GM21619 (cell line): ENCODE data around the gene CDCA5.

Experiments used
- ATAC-seq: cut with Tn5 transposase; IDR thresholded peaks from one replicate; pipeline ENCODE4 v1.9.1; 2021; ENCODE audit not compliant: unreplicated experiment

Gene CDCA5

GRCh38 chr11:65047581-65048422 is 36.0 kb downstream of the CDCA5 start:
- ATAC-seq: no peak

- ATAC-seq: no peak
Observed at GRCh38 chr11:65045728-65046127, 38.1 kb downstream of the CDCA5 start.

DNA sequence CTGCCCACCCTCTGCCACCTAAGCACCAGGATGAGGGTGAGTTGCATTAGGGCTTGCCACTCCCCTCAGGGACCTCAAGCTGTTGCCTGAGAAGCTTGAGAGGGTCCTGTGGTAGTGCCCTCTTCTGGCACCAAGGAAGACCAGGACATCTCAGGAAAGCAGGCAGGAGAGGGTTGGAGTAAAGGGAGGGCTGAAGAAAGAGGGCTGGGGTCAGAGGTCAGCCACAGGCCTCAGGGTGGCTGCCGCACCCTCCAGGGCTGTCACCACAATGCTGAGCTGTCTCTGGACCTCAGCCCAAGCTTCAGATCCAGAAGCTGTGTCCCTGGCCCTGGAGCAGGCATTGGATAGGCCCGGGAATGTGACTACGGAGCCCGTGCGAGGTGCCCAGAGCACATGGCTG is 38.8 kb downstream of the CDCA5 start:
- no peak for ATAC-seq

DNA sequence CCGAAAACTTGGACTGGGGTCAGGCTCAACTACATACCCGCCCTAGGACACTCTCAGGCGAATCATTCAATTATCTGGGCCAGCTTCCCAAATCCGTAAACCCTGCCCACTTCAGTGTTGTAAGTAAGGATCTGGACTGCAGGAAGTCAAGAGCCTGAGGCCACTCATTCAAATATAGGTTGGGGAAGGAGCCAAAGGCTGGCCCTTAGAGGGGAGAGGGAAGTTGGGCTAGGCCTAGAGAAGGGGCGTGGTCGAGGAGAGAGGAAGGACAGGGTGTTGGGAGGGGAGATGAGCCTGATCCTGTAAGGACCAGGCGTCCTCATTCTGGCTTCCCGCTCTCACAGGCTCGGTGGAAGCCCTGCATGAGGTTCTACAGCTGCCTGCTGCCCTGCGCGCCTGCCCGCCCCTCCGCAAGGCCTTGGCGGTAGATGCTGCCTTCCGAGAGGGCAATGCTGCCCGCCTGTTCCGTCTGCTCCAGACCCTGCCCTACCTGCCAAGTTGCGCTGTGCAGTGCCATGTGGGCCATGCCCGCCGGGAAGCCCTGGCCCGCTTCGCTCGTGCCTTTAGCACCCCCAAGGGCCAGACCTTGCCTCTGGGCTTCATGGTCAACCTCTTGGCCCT is 39.8 kb downstream of the CDCA5 start:
- no peak for ATAC-seq

GRCh38 chr11:65042891-65043290 is 40.9 kb downstream of the CDCA5 start:
- ATAC-seq: no peak

DNA sequence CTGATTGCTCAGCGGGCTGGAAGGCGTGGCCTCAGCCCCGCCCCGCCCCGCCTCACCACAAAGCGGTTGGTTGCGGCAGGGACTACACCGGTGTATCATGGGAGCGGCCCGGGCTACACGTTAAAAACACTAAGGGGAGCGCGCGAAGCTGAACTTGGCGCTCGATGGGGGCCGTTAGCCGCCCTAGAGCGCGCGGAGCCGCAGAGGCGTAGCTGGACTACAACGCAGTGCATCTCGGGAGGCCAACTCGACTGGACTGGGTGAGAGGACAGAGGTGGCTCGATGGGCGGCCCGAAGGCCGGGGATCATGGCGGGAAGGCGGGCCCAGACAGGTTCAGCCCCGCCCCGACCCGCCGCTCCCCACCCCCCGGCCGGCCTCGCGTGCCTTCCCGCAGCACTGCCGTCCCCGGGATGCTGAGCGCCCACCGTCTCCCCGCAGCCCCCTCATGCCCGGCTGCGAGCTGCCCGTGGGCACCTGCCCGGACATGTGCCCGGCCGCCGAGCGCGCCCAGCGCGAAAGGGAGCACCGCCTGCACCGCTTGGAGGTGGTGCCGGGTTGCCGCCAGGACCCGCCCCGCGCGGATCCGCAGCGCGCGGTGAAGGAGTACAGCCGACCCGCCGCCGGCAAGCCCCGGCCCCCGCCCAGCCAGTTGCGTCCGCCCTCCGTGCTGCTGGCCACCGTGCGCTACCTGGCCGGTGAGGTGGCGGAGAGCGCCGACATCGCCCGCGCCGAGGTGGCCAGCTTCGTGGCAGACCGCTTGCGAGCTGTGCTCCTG is 42.8 kb downstream of the CDCA5 start, which contains the start of gene SAC3D1:
SAC3D1 (plus strand) TSS at position 364 of the 776 bp plus-strand sequence; CDS start at position 447, 83 bp downstream.
- peak; percentile 82 for ATAC-seq

GRCh38 chr11:65040520-65040846 is 43.4 kb downstream of the CDCA5 start:
- ATAC-seq: no peak

DNA sequence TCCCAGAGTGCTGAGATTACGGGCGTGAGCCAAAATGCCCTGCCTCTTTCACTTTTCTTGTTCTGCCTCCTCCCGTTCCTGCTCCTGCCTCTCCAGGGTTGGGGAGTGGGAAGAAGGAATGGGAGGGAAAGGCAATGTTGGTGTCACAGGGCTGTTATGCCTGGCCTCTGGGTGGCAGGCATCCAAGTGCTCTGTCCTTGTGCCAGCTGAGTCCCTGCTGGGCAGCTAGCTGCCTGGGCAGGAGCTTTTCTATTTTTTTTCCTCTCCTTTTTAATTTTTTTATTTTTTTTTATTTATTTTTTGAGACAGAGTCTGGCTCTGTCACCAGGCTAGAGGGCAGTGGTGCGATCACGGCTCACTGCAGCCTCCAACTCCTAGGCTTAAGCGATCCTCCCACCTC is 46.9 kb downstream of the CDCA5 start:
- no peak for ATAC-seq

DNA sequence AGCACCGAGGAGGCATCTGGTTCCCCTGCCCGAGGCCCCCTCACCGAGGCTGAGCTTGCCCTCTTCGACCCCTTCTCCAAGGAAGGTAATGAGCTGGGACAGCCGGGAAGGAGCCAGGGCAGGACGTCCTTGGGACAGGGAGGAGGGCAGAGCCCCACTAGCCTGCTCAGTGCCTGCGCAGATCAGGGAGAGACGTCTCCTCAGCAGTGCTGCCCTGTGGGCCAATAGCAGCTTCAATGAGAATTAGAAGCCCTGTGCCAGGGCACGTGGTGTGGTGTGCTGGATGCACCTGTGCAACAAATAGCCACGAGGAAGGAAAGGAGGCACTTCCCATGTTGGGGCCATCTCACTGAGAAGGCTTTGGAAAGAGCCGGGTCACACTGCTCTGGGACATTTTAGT is 48.3 kb downstream of the CDCA5 start:
- no peak for ATAC-seq

- no peak for ATAC-seq
Observed at GRCh38 chr11:65034423-65034822, 49.4 kb downstream of the CDCA5 start.

DNA sequence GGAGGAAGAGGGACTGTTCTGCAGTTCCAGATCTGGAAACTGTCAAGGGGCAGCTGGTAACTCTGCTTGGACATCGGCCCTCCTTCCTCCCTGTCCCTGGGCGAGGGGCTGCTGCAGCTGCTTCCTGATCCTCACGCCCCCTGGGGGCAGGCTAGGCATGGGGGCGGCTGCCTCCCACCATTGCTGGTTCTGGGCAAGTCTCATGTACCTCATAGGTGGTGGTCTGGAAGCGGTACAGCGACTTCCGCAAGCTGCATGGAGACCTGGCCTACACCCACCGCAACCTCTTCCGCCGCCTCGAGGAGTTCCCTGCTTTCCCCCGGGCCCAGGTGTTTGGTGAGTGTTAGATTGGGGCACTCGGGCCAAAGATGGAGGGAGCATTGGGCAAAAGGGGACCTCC is 51.6 kb downstream of the CDCA5 start:
- no peak for ATAC-seq
